HepG2 (cell line): Measurements from ENCODE around the gene PTS. TPM values are rescaled to one million over a fixed set of nuclear protein-coding genes. Genes with fewer than 3 reads are reported as not detected.

Experiments used
- ATAC-seq: fragments of 200-7000 bp; cut with Tn5 transposase; 3 replicates; pipeline ENCODE4 v1.9.1; 2020; ENCODE audit warnings: mild to moderate bottlenecking, moderate library complexity
- BruUV-seq: library from RNA; stranded (reverse); fragments of 400-500 nt; replicated peaks from 2 replicates; lab custom pipeline; 2021; lab: Mats Ljungman, UMichigan
- CTCF ChIA-PET: fragments of 300-600 bp; formaldehyde crosslinking; extraction: SDS; loops from one replicate; lab custom pipeline; 2021; ENCODE audit warnings: low total read pairs, inconsistent platforms, low intra/inter-chr PET ratio; lab: Yijun Ruan, JAX
- POLR2A ChIA-PET: fragments of 350-600 bp; sonication (Branson Sonifier 250); formaldehyde crosslinking; loops from one replicate; lab custom pipeline; 2020; ENCODE audit warnings: antibody characterized with exemption, inconsistent platforms; lab: Yijun Ruan, JAX
- DNase-seq: peaks from one replicate; pipeline ENCODE4 v3.0.0-alpha.2; 2015; ENCODE audit warnings: low spot score
- FAIRE-seq: peaks from 3 replicates; lab custom pipeline; 2011; peaks lifted over from hg19 to GRCh38; lab: Jason Lieb, UNC
- H2AFZ ChIP-seq: one replicate; pipeline ENCODE4 v1.6.1; 2011; ENCODE audit warnings: low read length, inconsistent platforms
- H3K27ac ChIP-seq: fragments of 300-600 bp; 3 replicates; pipeline ENCODE4 v1.8.0; 2011; ENCODE audit warnings: mixed run types, mild to moderate bottlenecking, mixed read lengths, low read length, inconsistent platforms; ENCODE audit not compliant: insufficient read depth; ENCODE audit errors: extremely low read length
- H3K27me3 ChIP-seq, 2 experiments: fragments of 200-600 bp in 1 of 2; 2 replicates in 1 of 2; 3 replicates in 1 of 2; pipeline versions ENCODE4 v1.6.0 to v1.8.0; 2011; ENCODE audit warnings: low read length in 2 of 2, mild to moderate bottlenecking in 2 of 2, moderate library complexity in 2 of 2, inconsistent platforms in 1 of 2; ENCODE audit not compliant: insufficient read depth in 2 of 2, control insufficient read depth in 1 of 2
- H3K36me3 ChIP-seq, 2 experiments: fragments of 200-600 bp in 1 of 2; replicated peaks in 1 of 2; 2 replicates in 1 of 2; 3 replicates in 1 of 2; pipeline versions ENCODE4 v1.5.1 to v1.8.0; 2011; ENCODE audit warnings: low read length in 2 of 2, inconsistent platforms in 1 of 2; ENCODE audit not compliant: insufficient read depth in 2 of 2, control insufficient read depth in 1 of 2
- H3K4me1 ChIP-seq: 2 replicates; pipeline ENCODE4 v1.5.1; 2012; ENCODE audit warnings: low read length, inconsistent platforms; ENCODE audit not compliant: insufficient read depth
- H3K4me2 ChIP-seq: 2 replicates; pipeline ENCODE4 v1.6.0; 2011; ENCODE audit warnings: low read depth, low read length, inconsistent platforms
- H3K4me3 ChIP-seq, 3 experiments: fragments of 200-600 bp in 1 of 3; sonication (generic), shearing (Covaris generic) in 1 of 3; replicated peaks in 1 of 3; 2 replicates each; pipeline ENCODE4 v1.5.1; 2011 to 2016; ENCODE audit warnings: low read length in 3 of 3, inconsistent platforms in 2 of 3, low read depth in 2 of 3, mild to moderate bottlenecking in 2 of 3, control low read depth in 1 of 3, mixed read lengths in 1 of 3; ENCODE audit not compliant: insufficient read depth in 1 of 3
- H3K79me2 ChIP-seq: one replicate; pipeline ENCODE4 v1.6.1; 2011; ENCODE audit warnings: low read length, inconsistent platforms; ENCODE audit not compliant: insufficient read depth
- H3K9ac ChIP-seq: 2 replicates; pipeline ENCODE4 v1.6.0; 2011; ENCODE audit warnings: mild to moderate bottlenecking, low read depth, low read length, inconsistent platforms; ENCODE audit not compliant: insufficient read depth
- H3K9me3 ChIP-seq: 2 replicates; pipeline ENCODE4 v1.5.1; 2012; ENCODE audit warnings: mild to moderate bottlenecking, low read length
- H4K20me1 ChIP-seq: 2 replicates; pipeline ENCODE4 v1.6.0; 2011; ENCODE audit warnings: inconsistent platforms, mild to moderate bottlenecking, low read length, moderate library complexity; ENCODE audit not compliant: insufficient read depth
- FOSL1 ChIP-seq: sonication (generic); formaldehyde crosslinking; IDR thresholded peaks from 2 replicates; pipeline ENCODE4 v1.9.0; 2021; ENCODE audit warnings: missing genetic modification reagents, borderline replicate concordance
- GATAD2A ChIP-seq: IDR thresholded peaks from 2 replicates; pipeline ENCODE4 v1.6.1; 2016
- GTF2F1 ChIP-seq: fragments of 150-350 bp; IDR thresholded peaks from 2 replicates; pipeline ENCODE4 v1.6.1; 2014; ENCODE audit warnings: low read length
- JUND ChIP-seq: sonication (generic); formaldehyde crosslinking; IDR thresholded peaks from 2 replicates; pipeline ENCODE4 v1.8.0; 2022; ENCODE audit warnings: mild to moderate bottlenecking, missing genetic modification reagents
- MIXL1 ChIP-seq: IDR thresholded peaks from 2 replicates; pipeline ENCODE4 v1.6.1; 2016
- RAD21 ChIP-seq: fragments of 450-650 bp; formaldehyde crosslinking; IDR thresholded peaks from 2 replicates; pipeline ENCODE4 v1.5.0; 2020; ENCODE audit warnings: mild to moderate bottlenecking
- RXRB ChIP-seq: IDR thresholded peaks from 2 replicates; pipeline ENCODE4 v1.6.1; 2016; ENCODE audit warnings: borderline replicate concordance, missing genetic modification reagents, missing compliant biosample characterization
- SMC3 ChIP-seq: IDR thresholded peaks from 2 replicates; pipeline ENCODE4 v1.6.1; 2011; ENCODE audit warnings: low read length, improper control_type of control experiment
- STAG1 ChIP-seq: sonication (generic); formaldehyde crosslinking; IDR thresholded peaks from 2 replicates; pipeline ENCODE4 v1.4.0; 2020; ENCODE audit warnings: missing genetic modification reagents
- ZBTB21 ChIP-seq: sonication (generic); formaldehyde crosslinking; IDR thresholded peaks from 2 replicates; pipeline ENCODE4 v1.4.0; 2020; ENCODE audit warnings: missing genetic modification reagents
- WGBS: methylation state at CpG from one replicate; pipeline ENCODE4 v1.1.6; 2017; ENCODE audit warnings: low lambda C conversion rate; 5-methylcytosine and 5-hydroxymethylcytosine counted together
- in situ Hi-C: cut with HindIII; loops from 2 replicates; pipeline ENCODE4 v1.10.0; 2017; ENCODE audit warnings: low pct_unique_long_range_greater_than_20kb; ENCODE audit not compliant: extremely low pct_ligation_motif_present
- intact Hi-C: fragments of 100-400 bp; cut with micrococcal nuclease; formaldehyde crosslinking; loops from one replicate; pipeline ENCODE4 v1.10.0; 2022; ENCODE audit not compliant: unreplicated experiment
- polyA plus RNA-seq, 8 experiments: library from polyadenylated mRNA; depleted of rRNA in 3 of 8; stranded (reverse) in 7 of 8; unstranded in 1 of 8; fragments of >200 nt; fragmentation: Illumina TruSeq in 4 of 8; extraction: Trizol in 4 of 8; gene quantifications; 2 replicates each; pipeline versions ENCODE4 v1.2.1 to v1.2.3, GENCODE V29; 2011 to 2016; ENCODE audit warnings: low read depth in 4 of 8, missing spikeins in 1 of 8, mixed read lengths in 1 of 8; ENCODE audit not compliant: insufficient read depth in 1 of 8
- total RNA-seq, 5 experiments: library from RNA; depleted of rRNA; stranded (reverse); fragments of >200 nt; fragmentation: Illumina TruSeq; extraction: Trizol; gene quantifications; 2 replicates each; pipeline ENCODE4 v1.2.3, GENCODE V29; 2016; ENCODE audit warnings: low read depth in 1 of 5
- TF ChIP-seq, protein P1 (sequence below): sonication (generic); formaldehyde crosslinking; IDR thresholded peaks from 2 replicates; pipeline ENCODE4 v1.5.0; 2020; ENCODE audit warnings: mild to moderate bottlenecking, missing genetic modification reagents, moderate library complexity
- TF ChIP-seq, protein P2 (sequence below), 2 experiments: sonication (generic) in 1 of 2; formaldehyde crosslinking in 1 of 2; IDR thresholded peaks; 2 replicates each; pipeline versions ENCODE4 v1.4.0 to v1.6.1; 2018 to 2020; ENCODE audit warnings: missing genetic modification reagents in 2 of 2, borderline replicate concordance in 1 of 2, low read depth in 1 of 2, mild to moderate bottlenecking in 1 of 2, missing biosample characterization in 1 of 2

The PTS gene
- total and polyA plus RNA-seq, 2 of the 13 experiments (the other 11 are each of a cell fraction or from before 2014, with no cell fraction given): 33.6 to 49.3 TPM

DNA sequence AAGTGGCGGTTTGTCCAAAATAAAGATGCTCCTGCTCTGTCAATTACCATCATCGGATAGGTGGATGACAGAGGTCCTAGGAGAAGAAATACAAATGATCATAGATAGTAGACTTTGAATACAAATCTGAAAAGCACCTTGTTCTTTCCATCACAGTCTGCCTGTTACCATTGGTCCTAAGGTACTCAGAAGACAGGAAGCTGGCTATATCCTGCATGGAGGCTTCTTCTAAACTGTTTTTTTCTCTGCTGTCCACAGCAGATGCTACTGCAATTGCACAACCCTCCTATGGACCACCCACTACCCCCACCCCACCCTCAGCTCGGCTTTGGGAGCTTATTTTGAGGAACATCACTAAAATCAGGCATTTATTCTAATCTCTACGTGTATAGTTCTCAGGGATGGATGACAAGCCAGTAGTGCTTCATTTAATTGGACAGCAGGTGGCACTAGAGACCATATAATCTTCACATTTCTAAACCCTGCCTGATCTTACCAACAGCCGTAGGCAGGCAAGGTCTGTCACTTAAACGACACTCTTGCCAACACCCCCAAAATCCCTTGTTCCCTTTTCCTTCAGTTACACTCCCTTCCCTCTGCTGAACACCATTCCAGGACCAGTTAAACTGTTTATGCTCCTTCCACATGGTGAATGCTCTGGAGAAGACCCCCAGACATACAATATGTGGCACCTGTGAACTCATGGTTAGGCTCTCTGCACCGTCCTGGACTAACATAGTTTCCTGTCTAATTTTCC lies 6.6 kb upstream of the PTS start:
- H3K4me2 ChIP-seq: peak overlapping the region; percentile 48
- no TSS peak for BruUV-seq
- no peaks in the 10 kb centered on the region for H3K9me3 ChIP-seq
- no peaks in the 10 kb centered on the region for H3K27me3 ChIP-seq
- DNase-seq: peak; percentile 72
- peaks cover 46% of the 10 kb centered on the region for H3K4me1 ChIP-seq
- ChIA-PET CTCF (interaction anchor here (1.0 to 6.4 kb wide), 3 partner anchors 60 to 1070 kb away, joined by 3 to 128 read pairs (median 10); no protein-coding TSS in a partner anchor), POLR2A (no interaction called here)
- in situ Hi-C loops: loop anchor here (5.0 to 10.0 kb wide), 3 partner anchors 63 to 335 kb away; no protein-coding TSS in a partner anchor
- no peaks in the 10 kb centered on the region for H4K20me1 ChIP-seq
- no peak overlapping the region for H2AFZ ChIP-seq
- no peaks in the 10 kb centered on the region for H3K79me2 ChIP-seq
- peak; percentile 93 for ATAC-seq
- no peak overlapping the region for H3K4me3 ChIP-seq
- 24% methylated on average over 7 of the region's 7 CpGs for WGBS
- no peak overlapping the region for H3K27ac ChIP-seq
- peak; percentile 92 for FAIRE-seq
- no peak overlapping the region for H3K9ac ChIP-seq
- TF ChIP-seq GTF2F1 (no peak), MIXL1 (CRISPR knock-in tag) (peak; percentile 88), STAG1 (CRISPR knock-in tag) (peak; percentile 93), GATAD2A (CRISPR knock-in tag) (0 out of 2 replicates have a peak, but pooled peaks have one; percentile 3), ZBTB21 (CRISPR knock-in tag) (no peak), RXRB (CRISPR knock-in tag) (0 out of 2 replicates have a peak, but pooled peaks have one; percentile 15), RAD21 (CRISPR knock-in tag) (peak; percentile 80), JUND (CRISPR knock-in tag) (no peak), FOSL1 (no peak), SMC3 (peak; percentile 88)
- TF ChIP-seq, protein P1, sequence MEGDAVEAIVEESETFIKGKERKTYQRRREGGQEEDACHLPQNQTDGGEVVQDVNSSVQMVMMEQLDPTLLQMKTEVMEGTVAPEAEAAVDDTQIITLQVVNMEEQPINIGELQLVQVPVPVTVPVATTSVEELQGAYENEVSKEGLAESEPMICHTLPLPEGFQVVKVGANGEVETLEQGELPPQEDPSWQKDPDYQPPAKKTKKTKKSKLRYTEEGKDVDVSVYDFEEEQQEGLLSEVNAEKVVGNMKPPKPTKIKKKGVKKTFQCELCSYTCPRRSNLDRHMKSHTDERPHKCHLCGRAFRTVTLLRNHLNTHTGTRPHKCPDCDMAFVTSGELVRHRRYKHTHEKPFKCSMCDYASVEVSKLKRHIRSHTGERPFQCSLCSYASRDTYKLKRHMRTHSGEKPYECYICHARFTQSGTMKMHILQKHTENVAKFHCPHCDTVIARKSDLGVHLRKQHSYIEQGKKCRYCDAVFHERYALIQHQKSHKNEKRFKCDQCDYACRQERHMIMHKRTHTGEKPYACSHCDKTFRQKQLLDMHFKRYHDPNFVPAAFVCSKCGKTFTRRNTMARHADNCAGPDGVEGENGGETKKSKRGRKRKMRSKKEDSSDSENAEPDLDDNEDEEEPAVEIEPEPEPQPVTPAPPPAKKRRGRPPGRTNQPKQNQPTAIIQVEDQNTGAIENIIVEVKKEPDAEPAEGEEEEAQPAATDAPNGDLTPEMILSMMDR: peak; percentile 91
- TF ChIP-seq, protein P2, sequence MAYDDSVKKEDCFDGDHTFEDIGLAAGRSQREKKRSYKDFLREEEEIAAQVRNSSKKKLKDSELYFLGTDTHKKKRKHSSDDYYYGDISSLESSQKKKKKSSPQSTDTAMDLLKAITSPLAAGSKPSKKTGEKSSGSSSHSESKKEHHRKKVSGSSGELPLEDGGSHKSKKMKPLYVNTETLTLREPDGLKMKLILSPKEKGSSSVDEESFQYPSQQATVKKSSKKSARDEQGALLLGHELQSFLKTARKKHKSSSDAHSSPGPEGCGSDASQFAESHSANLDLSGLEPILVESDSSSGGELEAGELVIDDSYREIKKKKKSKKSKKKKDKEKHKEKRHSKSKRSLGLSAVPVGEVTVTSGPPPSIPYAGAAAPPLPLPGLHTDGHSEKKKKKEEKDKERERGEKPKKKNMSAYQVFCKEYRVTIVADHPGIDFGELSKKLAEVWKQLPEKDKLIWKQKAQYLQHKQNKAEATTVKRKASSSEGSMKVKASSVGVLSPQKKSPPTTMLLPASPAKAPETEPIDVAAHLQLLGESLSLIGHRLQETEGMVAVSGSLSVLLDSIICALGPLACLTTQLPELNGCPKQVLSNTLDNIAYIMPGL (CRISPR knock-in tag; IDR thresholded peaks at IDR 0.05; ENCODE audit: borderline replicate concordance in 1 of 2, low read depth in 1 of 2): 0 out of 4 replicates have a peak, but pooled peaks of 1 of the 2 experiments have one; percentile 36
- TF ChIP-seq, all 625 proteins: peak for 8
- H3K36me3 ChIP-seq: no peaks in the 10 kb centered on the region
- intact Hi-C loops: loop anchor here (1.0 to 10.0 kb wide), 5 partner anchors 61 to 1065 kb away; no protein-coding TSS in a partner anchor
